H1 (cell line): ENCODE results near the gene SNX3. TPM values are rescaled to one million over a fixed set of nuclear protein-coding genes. Genes with fewer than 3 reads are reported as not detected.

ENCODE experiments used
- BRCA1 ChIP-seq: IDR thresholded peaks from 2 replicates; pipeline ENCODE4 v1.6.1; 2012; ENCODE audit warnings: low read depth, low read length, improper control_type of control experiment
- HDAC2 ChIP-seq, 2 experiments: fragments of 300-600 bp in 1 of 2; sonication (generic) in 1 of 2; IDR thresholded peaks; 2 replicates each; pipeline ENCODE4 v1.6.1; 2011 to 2012; ENCODE audit warnings: low read depth in 2 of 2, low read length in 2 of 2, mild to moderate bottlenecking in 2 of 2, moderate library complexity in 2 of 2, borderline replicate concordance in 1 of 2, inconsistent platforms in 1 of 2
- HDAC6 ChIP-seq: IDR thresholded peaks from one replicate; pipeline ENCODE4 v1.7.1; 2012; ENCODE audit warnings: low read depth, mild to moderate bottlenecking, inconsistent platforms, low read length, moderate library complexity
- KDM5A ChIP-seq: fragments of 200-600 bp; IDR thresholded peaks from 2 replicates; pipeline ENCODE4 v1.7.1; 2012; ENCODE audit warnings: mild to moderate bottlenecking, low read length, inconsistent platforms, mixed read lengths
- MAFK ChIP-seq: IDR thresholded peaks from 2 replicates; pipeline ENCODE4 v1.6.1; 2012; ENCODE audit warnings: low read depth, mild to moderate bottlenecking, improper control_type of control experiment, low read length
- RAD21 ChIP-seq, 2 experiments: IDR thresholded peaks in 1 of 2; conservative IDR thresholded peaks in 1 of 2; 2 replicates each; pipeline ENCODE4 v1.6.1; 2011; ENCODE audit warnings: low read depth in 2 of 2, low read length in 2 of 2, improper control_type of control experiment in 1 of 2, inconsistent platforms in 1 of 2, mild to moderate bottlenecking in 1 of 2, moderate library complexity in 1 of 2
- RBBP5 ChIP-seq: IDR thresholded peaks from 2 replicates; pipeline ENCODE4 v1.7.1; 2012; ENCODE audit warnings: low read depth, mild to moderate bottlenecking, inconsistent platforms, low read length, moderate library complexity, borderline replicate concordance
- RNF2 ChIP-seq: fragments of 200-900, 300-1000 bp; sonication (generic); IDR thresholded peaks from 2 replicates; pipeline ENCODE4 v1.7.1; 2016; ENCODE audit warnings: borderline replicate concordance, low read depth, mild to moderate bottlenecking, antibody characterized with exemption, low read length; ENCODE audit not compliant: poor library complexity, severe bottlenecking; ENCODE audit errors: missing control alignments
- RXRA ChIP-seq: IDR thresholded peaks from 2 replicates; pipeline ENCODE4 v1.6.1; 2011; ENCODE audit warnings: low read depth, mild to moderate bottlenecking, low read length, moderate library complexity; ENCODE audit not compliant: insufficient read depth
- SIN3A ChIP-seq, 2 experiments: IDR thresholded peaks in 1 of 2; conservative IDR thresholded peaks in 1 of 2; 2 replicates each; pipeline ENCODE4 v1.6.1; 2011 to 2012; ENCODE audit warnings: low read length in 2 of 2, improper control_type of control experiment in 1 of 2, low read depth in 1 of 2, mild to moderate bottlenecking in 1 of 2
- SIRT6 ChIP-seq: IDR thresholded peaks from one replicate; pipeline ENCODE4 v1.7.1; 2012; ENCODE audit warnings: low read length, inconsistent platforms
- TEAD4 ChIP-seq: IDR thresholded peaks from 2 replicates; pipeline ENCODE4 v1.6.1; 2012; ENCODE audit warnings: low read depth, low read length, inconsistent platforms, mixed read lengths
- polyA plus RNA-seq, 7 experiments: library from polyadenylated mRNA; depleted of rRNA in 3 of 7; stranded (reverse) in 5 of 7; unstranded in 2 of 7; fragments of >200 nt in 5 of 7; fragments of 200-250 nt in 2 of 7; gene quantifications; 1 replicate in 5 of 7; 2 replicates in 1 of 7; 4 replicates in 1 of 7; pipeline versions ENCODE4 v1.2.1 to v1.2.3, GENCODE V29; 2011 to 2013; ENCODE audit warnings: missing spikeins in 2 of 7, mixed read lengths in 2 of 7
- total RNA-seq: library from RNA; stranded (reverse); fragmentation: NEBNext Ultra II Directional; extraction: Animal tissue kit (Norgen Biotek cat#: 25700); gene quantifications from 2 replicates; pipeline ENCODE4 v1.2.1, GENCODE V29; 2021

SNX3 gene
- total and polyA plus RNA-seq, 2 of the 8 experiments (the other 6 are each of a cell fraction or from before 2014, with no cell fraction given), result 72.5 to 150 TPM

- TF ChIP-seq MAFK (no peak), RXRA (no peak), KDM5A (no peak), RAD21 (IDR thresholded peaks at IDR 0.05 in 1 of 2, conservative IDR thresholded peaks at IDR 0.05 in 1 of 2; ENCODE audit: low read depth in 2 of 2, low read length in 2 of 2) (no peak), HDAC2 (IDR thresholded peaks at IDR 0.05; ENCODE audit: borderline replicate concordance in 1 of 2, low read depth in 2 of 2, low read length in 2 of 2) (no peak), RBBP5 (no peak), SIN3A (conservative IDR thresholded peaks at IDR 0.05 in 1 of 2, IDR thresholded peaks at IDR 0.05 in 1 of 2; ENCODE audit: low read depth in 1 of 2, low read length in 2 of 2) (no peak), SIRT6 (no peak), HDAC6 (no peak), RNF2 (peak; percentile 64), TEAD4 (no peak), BRCA1 (no peak)
These were observed 89.4 kb downstream of the SNX3 start (continued) for GRCh38 chr6:108171291-108171917.
